ENCODE data around the gene SLC25A39. TPM values are rescaled to one million over a fixed set of nuclear protein-coding genes. Genes with fewer than 3 reads are reported as not detected.
"Not testable (repeated sequence)": the region's sequence is repeated elsewhere in the genome, so short reads cannot be mapped to it uniquely, and the experiment has no call there.

Gene SLC25A39
- total and polyA plus RNA-seq, 10 donors = 76.1 to 214 (median 105) TPM

- intact Hi-C loops (cut with DNase I; ENCODE audit: low total_unique reads) = no loop called here
- Histone ChIP-seq H3K36me3 (no peaks in the 10 kb centered on the region), H3K27ac (no peak overlapping the region), H3K27me3 (replicated peaks in 1 of 7) (peaks cover 0 to 93% (median 15%) of the 10 kb centered on the region in 7 donors), H3K4me3 (no peak overlapping the region), H3K9me3 (no peaks in the 10 kb centered on the region), H3K4me1 (peaks cover 4 to 18% (median 16%) of the 10 kb centered on the region in 6 donors)
- 78 to 92% (median 84%) methylated on average over 7 of the region's 7 CpGs for WGBS, 5 donors
- TF ChIP-seq POLR2AphosphoS5 (IDR thresholded peaks at IDR 0.05) (no peak), POLR2A (IDR thresholded peaks at IDR 0.05) (no peak)
- TF ChIP-seq, protein P1, sequence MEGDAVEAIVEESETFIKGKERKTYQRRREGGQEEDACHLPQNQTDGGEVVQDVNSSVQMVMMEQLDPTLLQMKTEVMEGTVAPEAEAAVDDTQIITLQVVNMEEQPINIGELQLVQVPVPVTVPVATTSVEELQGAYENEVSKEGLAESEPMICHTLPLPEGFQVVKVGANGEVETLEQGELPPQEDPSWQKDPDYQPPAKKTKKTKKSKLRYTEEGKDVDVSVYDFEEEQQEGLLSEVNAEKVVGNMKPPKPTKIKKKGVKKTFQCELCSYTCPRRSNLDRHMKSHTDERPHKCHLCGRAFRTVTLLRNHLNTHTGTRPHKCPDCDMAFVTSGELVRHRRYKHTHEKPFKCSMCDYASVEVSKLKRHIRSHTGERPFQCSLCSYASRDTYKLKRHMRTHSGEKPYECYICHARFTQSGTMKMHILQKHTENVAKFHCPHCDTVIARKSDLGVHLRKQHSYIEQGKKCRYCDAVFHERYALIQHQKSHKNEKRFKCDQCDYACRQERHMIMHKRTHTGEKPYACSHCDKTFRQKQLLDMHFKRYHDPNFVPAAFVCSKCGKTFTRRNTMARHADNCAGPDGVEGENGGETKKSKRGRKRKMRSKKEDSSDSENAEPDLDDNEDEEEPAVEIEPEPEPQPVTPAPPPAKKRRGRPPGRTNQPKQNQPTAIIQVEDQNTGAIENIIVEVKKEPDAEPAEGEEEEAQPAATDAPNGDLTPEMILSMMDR (IDR thresholded peaks at IDR 0.05 in 8 of 11, conservative IDR thresholded peaks at IDR 0.05 in 3 of 11) = no peak
- DNase-seq = no peak
These were observed 42.8 kb upstream of the SLC25A39 start for GRCh38 chr17:44367231-44367979.

DNA sequence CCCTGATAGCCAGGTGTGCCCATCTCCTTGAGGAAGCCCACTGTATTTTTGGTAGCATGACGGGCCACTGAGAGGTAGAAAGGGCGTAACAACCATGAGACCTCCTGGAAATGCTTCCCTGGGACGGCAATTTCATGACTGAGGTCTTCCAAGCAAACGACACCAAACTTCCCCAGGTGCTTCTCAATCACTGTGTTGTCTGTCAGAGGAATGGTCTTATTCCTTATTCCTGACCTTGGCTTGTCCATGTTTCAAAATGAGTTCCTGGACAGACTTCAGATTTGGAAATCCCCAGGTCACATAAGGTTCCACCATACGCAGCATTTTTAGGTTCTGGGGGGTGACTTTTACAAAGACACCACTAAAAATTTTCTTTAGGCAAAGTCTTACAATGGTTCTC lies 40.4 kb upstream of the SLC25A39 start:
- Histone ChIP-seq H3K4me1 (peaks cover 4 to 37% (median 19%) of the 10 kb centered on the region in 6 donors), H3K27me3 (replicated peaks in 1 of 7) (peaks cover 0 to 89% (median 21%) of the 10 kb centered on the region in 7 donors)
- DNase-seq; intact Hi-C loops (cut with DNase I; ENCODE audit: low total_unique reads); H3K36me3 ChIP-seq; H3K4me3 ChIP-seq; H3K27ac ChIP-seq; H3K9me3 ChIP-seq: not testable (repeated sequence)
- 72 to 98% (median 86%) methylated on average over 5 of the region's 5 CpGs for WGBS, 5 donors

GRCh38 chr17:44363613-44364159 lies 39.1 kb upstream of the SLC25A39 start, which contains the start of gene FAM171A2:
Gene FAM171A2, minus strand, starts transcription at chr17:44363853. Its CDS starts 139 bp downstream, at chr17:44363714.
- Histone ChIP-seq H3K9me3 (no peaks in the 10 kb centered on the region), H3K4me1 (peaks cover 4 to 37% (median 19%) of the 10 kb centered on the region in 6 donors), H3K27ac (no peak within 1 kb of the TSS), H3K27me3 (replicated peaks in 1 of 7) (peaks cover 0 to 77% (median 19%) of the 10 kb centered on the region in 7 donors), H3K36me3 (no peaks in the 10 kb centered on the region), H3K4me3 (peak within 1 kb of the TSS; percentile 40 to 75 (median 52))
- peak; percentile 93 for DNase-seq
- WGBS, 5 donors = 0 to 1% (median 1%) methylated on average over 9 to 63 of the region's 63 CpGs
- intact Hi-C loops (cut with DNase I; ENCODE audit: low total_unique reads) = no loop called here
- TF ChIP-seq POLR2A (IDR thresholded peaks at IDR 0.05) (no peak), POLR2AphosphoS5 (IDR thresholded peaks at IDR 0.05) (peak in 2 of 3 donors; percentile 46 to 49)
- TF ChIP-seq, protein P1 (IDR thresholded peaks at IDR 0.05 in 8 of 11, conservative IDR thresholded peaks at IDR 0.05 in 3 of 11) = peak in 7 of 11 experiments; percentile 67 to 93 (median 81)

- Histone ChIP-seq H3K27me3 (replicated peaks in 1 of 7) (peaks cover 0 to 71% (median 16%) of the 10 kb centered on the region in 7 donors), H3K4me3 (peak overlapping the region; percentile 40 to 75 (median 52)), H3K27ac (no peak overlapping the region), H3K9me3 (no peaks in the 10 kb centered on the region), H3K4me1 (peaks cover 4 to 37% (median 19%) of the 10 kb centered on the region in 6 donors), H3K36me3 (no peaks in the 10 kb centered on the region)
- no peak for DNase-seq
- TF ChIP-seq POLR2AphosphoS5 (IDR thresholded peaks at IDR 0.05) = no peak
- TF ChIP-seq, protein P1 (IDR thresholded peaks at IDR 0.05 in 8 of 11, conservative IDR thresholded peaks at IDR 0.05 in 3 of 11) = no peak
- no peak for TF ChIP-seq POLR2A (IDR thresholded peaks at IDR 0.05)
- intact Hi-C loops (cut with DNase I; ENCODE audit: low total_unique reads) = no loop called here
- WGBS, 5 donors = 0 to 2% (median 1%) methylated on average over 13 to 45 of the region's 45 CpGs
These were observed 38.5 kb upstream of the SLC25A39 start for GRCh38 chr17:44362949-44363612.
